Thyroid gland (tissue), 4 donors: ENCODE data around the gene DEFB124. TPM values are rescaled to one million over a fixed set of nuclear protein-coding genes. Genes with fewer than 3 reads are reported as not detected.

Experiments
- DNase-seq, 2 donors: peaks; one replicate each; pipeline ENCODE4 v3.0.0-alpha.2; 2019
- H3K27ac ChIP-seq, 3 donors: fragments of 200-600 bp; sonication (generic); 1 replicate in 2 of 3; 2 replicates in 1 of 3; pipeline ENCODE4 v1.5.1; 2016 to 2019; ENCODE audit warnings: mild to moderate bottlenecking in 1 of 3, moderate library complexity in 1 of 3
- H3K27me3 ChIP-seq: fragments of 200-600 bp; sonication (generic); one replicate; pipeline ENCODE4 v1.5.1; 2019
- H3K36me3 ChIP-seq, 2 donors: fragments of 200-600 bp; sonication (generic); one replicate each; pipeline ENCODE4 v1.5.1; 2016 to 2019
- H3K4me1 ChIP-seq, 2 donors: fragments of 200-600 bp; sonication (generic); one replicate each; pipeline ENCODE4 v1.5.1; 2017 to 2019
- H3K4me3 ChIP-seq, 3 donors: fragments of 200-600 bp; sonication (generic); replicated peaks in 1 of 3; 1 replicate in 2 of 3; 2 replicates in 1 of 3; pipeline ENCODE4 v1.5.1; 2016; ENCODE audit warnings: mild to moderate bottlenecking in 1 of 3
- H3K9me3 ChIP-seq: fragments of 200-600 bp; sonication (generic); one replicate; pipeline ENCODE4 v1.5.1; 2017
- POLR2A ChIP-seq, 2 donors: fragments of 450-650 bp; IDR thresholded peaks; one replicate each; pipeline ENCODE4 v1.6.1; 2017; ENCODE audit warnings: antibody characterized with exemption in 2 of 2, mild to moderate bottlenecking in 2 of 2, moderate library complexity in 1 of 2
- WGBS, 2 donors: methylation state at CpG; one replicate each; pipeline ENCODE4 v1.1.5; 2017; 5-methylcytosine and 5-hydroxymethylcytosine counted together
- intact Hi-C: fragments of 100-400 bp; cut with DNase I; formaldehyde crosslinking; loops from one replicate; pipeline ENCODE4 v1.15.1; 2023
- total RNA-seq, 4 donors: library from RNA; depleted of rRNA; stranded (reverse); fragments of >200 nt; gene quantifications; one replicate each; pipeline ENCODE4 v1.2.3, GENCODE V29; 2016
- TF ChIP-seq, protein P1 (sequence below), 6 experiments: fragments of 200-600 bp in 3 of 6; fragments of 450-650 bp in 3 of 6; sonication (generic) in 3 of 6; IDR thresholded peaks; one replicate each; pipeline ENCODE4 v1.5.1; 2016 to 2019; ENCODE audit warnings: antibody characterized with exemption in 6 of 6, mild to moderate bottlenecking in 2 of 6, inconsistent platforms in 1 of 6, moderate library complexity in 1 of 6

Gene DEFB124
- total RNA-seq, 4 donors from 2014 or later = not detected

DNA sequence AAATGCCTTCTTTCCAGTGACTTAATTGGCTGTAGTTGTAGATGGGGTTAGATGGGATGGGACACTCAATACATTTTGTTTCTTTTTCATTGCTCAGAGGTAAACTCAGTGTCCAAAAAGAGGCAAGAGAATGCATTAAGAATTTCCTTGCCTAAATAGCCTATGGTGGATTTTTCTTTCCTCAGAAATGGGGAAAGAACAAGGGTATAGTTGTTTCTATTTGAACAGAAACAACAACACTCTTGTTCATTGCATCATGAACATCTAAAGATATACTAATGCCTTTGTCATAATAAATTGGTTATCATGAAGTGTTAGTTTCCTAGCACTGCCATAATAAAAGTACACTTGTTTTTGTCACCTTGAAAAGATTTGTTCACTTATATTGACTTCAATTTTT, 49.1 kb downstream of the DEFB124 start:
- Histone ChIP-seq H3K4me3 (no peak overlapping the region), H3K27me3 (no peaks in the 10 kb centered on the region), H3K4me1 (no peaks in the 10 kb centered on the region), H3K27ac (no peak overlapping the region), H3K36me3 (no peaks in the 10 kb centered on the region), H3K9me3 (no peaks in the 10 kb centered on the region)
- no peak for DNase-seq
- no peak for TF ChIP-seq POLR2A (IDR thresholded peaks at IDR 0.05)
- TF ChIP-seq, protein P1, sequence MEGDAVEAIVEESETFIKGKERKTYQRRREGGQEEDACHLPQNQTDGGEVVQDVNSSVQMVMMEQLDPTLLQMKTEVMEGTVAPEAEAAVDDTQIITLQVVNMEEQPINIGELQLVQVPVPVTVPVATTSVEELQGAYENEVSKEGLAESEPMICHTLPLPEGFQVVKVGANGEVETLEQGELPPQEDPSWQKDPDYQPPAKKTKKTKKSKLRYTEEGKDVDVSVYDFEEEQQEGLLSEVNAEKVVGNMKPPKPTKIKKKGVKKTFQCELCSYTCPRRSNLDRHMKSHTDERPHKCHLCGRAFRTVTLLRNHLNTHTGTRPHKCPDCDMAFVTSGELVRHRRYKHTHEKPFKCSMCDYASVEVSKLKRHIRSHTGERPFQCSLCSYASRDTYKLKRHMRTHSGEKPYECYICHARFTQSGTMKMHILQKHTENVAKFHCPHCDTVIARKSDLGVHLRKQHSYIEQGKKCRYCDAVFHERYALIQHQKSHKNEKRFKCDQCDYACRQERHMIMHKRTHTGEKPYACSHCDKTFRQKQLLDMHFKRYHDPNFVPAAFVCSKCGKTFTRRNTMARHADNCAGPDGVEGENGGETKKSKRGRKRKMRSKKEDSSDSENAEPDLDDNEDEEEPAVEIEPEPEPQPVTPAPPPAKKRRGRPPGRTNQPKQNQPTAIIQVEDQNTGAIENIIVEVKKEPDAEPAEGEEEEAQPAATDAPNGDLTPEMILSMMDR (IDR thresholded peaks at IDR 0.05) = no peak
- intact Hi-C loops = no loop called here

- intact Hi-C loops = no loop called here
- Histone ChIP-seq H3K27me3 (no peaks in the 10 kb centered on the region), H3K36me3 (no peaks in the 10 kb centered on the region), H3K4me3 (no peak overlapping the region), H3K9me3 (no peaks in the 10 kb centered on the region), H3K4me1 (no peaks in the 10 kb centered on the region), H3K27ac (no peak overlapping the region)
- TF ChIP-seq, protein P1 (IDR thresholded peaks at IDR 0.05) = no peak
- DNase-seq = no peak
- 81 to 89% methylated on average over 7 of the region's 7 CpGs for WGBS, 2 donors
Measured at GRCh38 chr20:31418307-31418706, 56.6 kb downstream of the DEFB124 start.

- H3K36me3 ChIP-seq = no peaks in the 10 kb centered on the region
- H3K27me3 ChIP-seq = no peaks in the 10 kb centered on the region
- WGBS, 2 donors = 88 to 90% methylated on average over 2 of the region's 2 CpGs
- no peak overlapping the region for H3K4me3 ChIP-seq
- intact Hi-C loops = no loop called here
- DNase-seq = no peak
- H3K9me3 ChIP-seq = no peaks in the 10 kb centered on the region
- H3K4me1 ChIP-seq = no peaks in the 10 kb centered on the region
- no peak overlapping the region for H3K27ac ChIP-seq
- no peak for TF ChIP-seq POLR2A (IDR thresholded peaks at IDR 0.05)
- TF ChIP-seq, protein P1 (IDR thresholded peaks at IDR 0.05) = no peak
Measured at GRCh38 chr20:31415653-31416052, 59.3 kb downstream of the DEFB124 start.

Other genes starting within 250 kb of the DEFB124 start
- gene DEFB115, start 217.5 kb downstream of the DEFB124 start, total RNA-seq = not detected
- not detected for gene DEFB116, start 166.5 kb downstream of the DEFB124 start, total RNA-seq
- not detected for gene DEFB118, start 106.5 kb downstream of the DEFB124 start, total RNA-seq
- gene DEFB119, start 84.5 kb downstream of the DEFB124 start, total RNA-seq = 1 to 10 TPM in 2 of 4 donors, not detected in 2; 2.0 to 3.1 TPM
- gene DEFB121, start 68.9 kb downstream of the DEFB124 start, total RNA-seq = not detected
- gene DEFB123, start 34.5 kb downstream of the DEFB124 start, total RNA-seq = 1 to 10 TPM in 1 of 4 donors, not detected in 3; 6.9 TPM
- gene REM1, start 161 bp upstream of the DEFB124 start, total RNA-seq = 1 to 10 TPM in 2 of 4 donors, under 1 TPM in 2; 0.54 to 3.4 (median 0.98) TPM
- gene HM13, start 39.3 kb upstream of the DEFB124 start, total RNA-seq = 100 to 1,000 TPM in 2 of 4 donors, 10 to 100 TPM in 2; 82.8 to 136 (median 111) TPM
- gene ID1, start 130.2 kb upstream of the DEFB124 start, total RNA-seq = 1,000 to 10,000 TPM; 1,083 to 1,350 (median 1,205) TPM
- 1 to 10 TPM; 1.1 to 4.8 (median 3.4) TPM for gene COX4I2, start 162.8 kb upstream of the DEFB124 start, total RNA-seq
- gene BCL2L1, start 247.7 kb upstream of the DEFB124 start, total RNA-seq = 100 to 1,000 TPM; 110 to 154 (median 125) TPM